Endothelial cell (in vitro differentiated cells): ENCODE results near the gene SKP1. TPM values are rescaled to one million over a fixed set of nuclear protein-coding genes. Genes with fewer than 3 reads are reported as not detected.
A peak's percentile ranks its signal among the peaks of the same experiment; 100 is the strongest.

Experiments used
- DNase-seq: peaks from one replicate; pipeline ENCODE4 v3.0.0; 2021; ENCODE audit warnings: low spot score
- H3K27ac Mint-ChIP-seq: one replicate; pipeline ENCODE4 v1.8.0; 2021; ENCODE audit warnings: mixed read lengths, inconsistent platforms; ENCODE audit not compliant: unreplicated experiment
- H3K27me3 Mint-ChIP-seq: one replicate; pipeline ENCODE4 v1.8.0; 2021; ENCODE audit warnings: mild to moderate bottlenecking, moderate library complexity, mixed read lengths, inconsistent platforms; ENCODE audit not compliant: unreplicated experiment
- H3K36me3 Mint-ChIP-seq: one replicate; pipeline ENCODE4 v1.8.0; 2021; ENCODE audit warnings: mild to moderate bottlenecking, low read depth, mixed read lengths, inconsistent platforms; ENCODE audit not compliant: unreplicated experiment
- H3K4me1 Mint-ChIP-seq: one replicate; pipeline ENCODE4 v1.8.0; 2021; ENCODE audit warnings: mild to moderate bottlenecking, mixed read lengths, inconsistent platforms; ENCODE audit not compliant: unreplicated experiment
- H3K4me3 Mint-ChIP-seq: one replicate; pipeline ENCODE4 v1.8.0; 2021; ENCODE audit warnings: mild to moderate bottlenecking, mixed read lengths, inconsistent platforms; ENCODE audit not compliant: unreplicated experiment
- H3K9me3 Mint-ChIP-seq: one replicate; pipeline ENCODE4 v1.8.0; 2021; ENCODE audit warnings: mixed read lengths, inconsistent platforms; ENCODE audit not compliant: unreplicated experiment
- total RNA-seq: library from RNA; stranded (reverse); fragmentation: NEBNext Ultra II Directional; extraction: Animal tissue kit (Norgen Biotek cat#: 25700); gene quantifications from one replicate; pipeline ENCODE4 v1.2.1, GENCODE V29; 2021; ENCODE audit not compliant: unreplicated experiment
- TF ChIP-seq, protein P1 (sequence below): fragments of 200-600 bp; sonication (generic); IDR thresholded peaks from one replicate; pipeline ENCODE4 v1.5.0; 2021; ENCODE audit warnings: antibody characterized with exemption; ENCODE audit not compliant: unreplicated experiment

The SKP1 gene
- total RNA-seq, 1 donor from 2014 or later: 471 TPM

DNA sequence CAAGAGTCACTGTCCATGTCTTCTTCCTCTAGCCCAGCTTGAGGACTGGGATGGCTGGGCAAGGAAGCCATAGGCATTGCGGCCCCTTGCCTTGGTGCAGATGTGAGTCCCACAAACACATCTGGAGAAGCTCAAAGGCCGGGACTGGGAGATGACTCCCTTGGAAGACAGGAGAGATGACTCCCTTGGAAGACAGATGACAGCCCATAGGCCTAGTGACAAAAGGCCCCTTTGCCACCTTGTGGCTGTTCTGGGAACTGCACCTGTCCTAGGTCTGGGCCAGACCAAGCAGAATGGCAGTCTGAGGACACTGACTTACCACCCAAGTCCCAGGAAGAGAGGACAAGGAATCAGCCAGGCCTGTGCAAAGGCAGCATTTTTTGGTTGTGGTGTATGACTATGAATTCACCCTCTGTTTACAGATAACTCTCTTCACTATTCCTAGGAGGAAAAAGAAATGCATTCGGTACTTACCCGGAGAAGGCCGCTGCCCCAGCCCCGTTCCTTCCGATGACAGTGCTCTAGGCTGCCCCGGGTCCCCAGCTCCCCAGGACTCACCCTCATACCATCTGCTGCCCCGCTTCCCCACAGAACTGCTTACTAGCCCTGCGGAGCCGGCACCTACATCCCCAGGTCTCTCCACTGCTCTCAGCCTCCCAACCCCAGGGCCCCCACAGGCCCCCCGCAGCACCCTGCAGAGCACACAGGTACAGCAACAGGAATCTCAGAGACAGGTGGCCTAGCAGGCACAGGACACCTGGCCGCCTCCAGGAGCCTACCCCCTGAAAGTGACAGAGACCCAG is 30.8 kb downstream of the SKP1 start:
- peaks cover 29% of the 10 kb centered on the region for H3K36me3 Mint-ChIP-seq
- peaks cover 51% of the 10 kb centered on the region for H3K4me1 Mint-ChIP-seq
- no peaks in the 10 kb centered on the region for H3K9me3 Mint-ChIP-seq
- TF ChIP-seq, protein P1, sequence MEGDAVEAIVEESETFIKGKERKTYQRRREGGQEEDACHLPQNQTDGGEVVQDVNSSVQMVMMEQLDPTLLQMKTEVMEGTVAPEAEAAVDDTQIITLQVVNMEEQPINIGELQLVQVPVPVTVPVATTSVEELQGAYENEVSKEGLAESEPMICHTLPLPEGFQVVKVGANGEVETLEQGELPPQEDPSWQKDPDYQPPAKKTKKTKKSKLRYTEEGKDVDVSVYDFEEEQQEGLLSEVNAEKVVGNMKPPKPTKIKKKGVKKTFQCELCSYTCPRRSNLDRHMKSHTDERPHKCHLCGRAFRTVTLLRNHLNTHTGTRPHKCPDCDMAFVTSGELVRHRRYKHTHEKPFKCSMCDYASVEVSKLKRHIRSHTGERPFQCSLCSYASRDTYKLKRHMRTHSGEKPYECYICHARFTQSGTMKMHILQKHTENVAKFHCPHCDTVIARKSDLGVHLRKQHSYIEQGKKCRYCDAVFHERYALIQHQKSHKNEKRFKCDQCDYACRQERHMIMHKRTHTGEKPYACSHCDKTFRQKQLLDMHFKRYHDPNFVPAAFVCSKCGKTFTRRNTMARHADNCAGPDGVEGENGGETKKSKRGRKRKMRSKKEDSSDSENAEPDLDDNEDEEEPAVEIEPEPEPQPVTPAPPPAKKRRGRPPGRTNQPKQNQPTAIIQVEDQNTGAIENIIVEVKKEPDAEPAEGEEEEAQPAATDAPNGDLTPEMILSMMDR: peak; percentile 98
- peak; percentile 83 for DNase-seq
- no peak overlapping the region for H3K4me3 Mint-ChIP-seq
- H3K27me3 Mint-ChIP-seq: peaks cover 15% of the 10 kb centered on the region
- no peak overlapping the region for H3K27ac Mint-ChIP-seq

DNA sequence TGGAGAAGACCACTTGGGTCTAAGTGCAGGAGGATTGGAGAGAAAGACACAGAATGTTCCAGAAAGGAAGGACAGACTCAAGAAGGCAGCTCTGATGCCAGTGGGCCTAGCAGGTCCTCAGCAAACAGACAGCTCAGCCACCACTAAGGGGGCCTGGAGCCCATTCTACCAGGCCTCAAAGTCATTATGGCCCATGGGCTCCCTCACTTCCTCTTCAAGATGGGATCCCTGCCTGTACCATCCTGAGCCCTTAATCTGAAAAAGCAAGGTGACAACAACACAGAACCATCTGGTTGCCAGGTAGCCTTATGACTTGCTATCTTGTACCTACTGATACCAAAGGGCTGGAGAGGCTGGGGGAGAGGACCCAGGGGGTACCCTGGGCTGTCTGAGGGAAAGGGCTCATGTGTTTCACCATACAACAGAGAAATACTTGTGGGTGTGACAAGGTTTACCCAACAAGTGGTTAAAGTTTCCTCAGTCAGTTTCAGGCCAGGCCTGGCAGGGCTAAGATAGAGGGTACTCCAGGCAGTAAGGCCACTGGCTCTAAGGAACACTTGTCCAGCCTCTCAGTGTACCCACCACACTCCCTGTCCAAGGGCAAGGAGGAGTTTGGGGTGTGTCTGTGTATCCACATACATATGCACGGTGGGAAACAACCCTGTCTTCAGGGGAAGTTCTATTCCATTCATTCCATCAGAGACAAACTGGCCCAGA is 31.6 kb downstream of the SKP1 start:
- no peaks in the 10 kb centered on the region for H3K9me3 Mint-ChIP-seq

DNA sequence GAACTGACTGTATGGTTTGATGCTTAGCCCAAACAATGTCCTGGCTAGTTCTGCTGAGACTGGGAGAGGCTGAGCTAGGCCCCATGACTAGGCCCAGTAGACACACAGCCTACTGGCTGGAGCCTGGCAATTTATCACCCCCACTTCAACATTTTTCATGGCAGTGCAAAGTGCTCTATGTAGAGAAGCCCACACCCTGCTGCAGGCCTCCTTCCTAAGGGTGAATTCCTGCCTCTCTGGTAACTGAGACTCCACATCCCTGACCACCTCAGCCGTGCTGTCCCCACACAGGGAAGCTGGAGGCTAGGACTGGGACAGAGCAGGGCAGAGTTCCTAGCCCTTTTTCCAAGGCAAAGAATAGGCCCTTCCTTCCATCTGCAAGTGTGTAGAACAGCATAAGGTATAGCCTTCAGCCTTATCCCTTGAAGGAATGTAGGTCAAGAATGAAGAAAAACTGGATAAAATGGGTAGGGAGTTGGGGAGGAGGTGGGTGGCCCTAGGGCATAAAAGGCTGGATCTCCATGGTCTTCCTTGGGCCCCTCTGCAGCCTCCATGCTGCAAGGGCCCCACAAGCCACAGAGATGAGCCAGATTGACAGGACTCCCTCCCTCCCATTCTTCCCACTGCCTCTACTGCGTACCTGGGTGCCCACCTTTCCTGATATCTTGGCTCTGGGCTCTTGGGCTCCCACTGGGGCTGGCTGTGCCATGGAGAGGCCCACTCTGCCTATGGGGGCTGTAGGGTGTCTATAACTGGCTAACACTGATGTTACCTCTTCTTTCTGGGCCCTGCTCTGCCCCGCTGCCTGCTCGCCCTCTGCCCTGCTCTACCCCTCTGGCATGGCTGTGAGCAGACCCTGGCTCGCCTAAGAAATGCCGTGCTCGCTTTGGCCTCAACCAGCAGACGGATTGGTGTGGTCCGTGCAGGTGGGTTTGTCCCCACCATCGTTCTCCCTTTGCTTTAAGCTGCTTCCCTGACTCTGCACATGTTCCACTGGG is 32.5 kb downstream of the SKP1 start:
- H3K36me3 Mint-ChIP-seq: peaks cover 22% of the 10 kb centered on the region
- H3K27me3 Mint-ChIP-seq: peaks cover 15% of the 10 kb centered on the region
- no peak overlapping the region for H3K4me3 Mint-ChIP-seq
- TF ChIP-seq, protein P1: no peak
- DNase-seq: no peak
- H3K27ac Mint-ChIP-seq: peak overlapping the region; percentile 14
- no peaks in the 10 kb centered on the region for H3K9me3 Mint-ChIP-seq
- H3K4me1 Mint-ChIP-seq: peaks cover 47% of the 10 kb centered on the region

More for the DNA sequence above, 31.6 kb downstream of the SKP1 start:
- DNase-seq: no peak
- H3K4me3 Mint-ChIP-seq: no peak overlapping the region
- peaks cover 49% of the 10 kb centered on the region for H3K4me1 Mint-ChIP-seq
- TF ChIP-seq, protein P1: no peak
- peak overlapping the region; percentile 14 for H3K27ac Mint-ChIP-seq
- H3K27me3 Mint-ChIP-seq: peaks cover 15% of the 10 kb centered on the region
- H3K36me3 Mint-ChIP-seq: peaks cover 28% of the 10 kb centered on the region

DNA sequence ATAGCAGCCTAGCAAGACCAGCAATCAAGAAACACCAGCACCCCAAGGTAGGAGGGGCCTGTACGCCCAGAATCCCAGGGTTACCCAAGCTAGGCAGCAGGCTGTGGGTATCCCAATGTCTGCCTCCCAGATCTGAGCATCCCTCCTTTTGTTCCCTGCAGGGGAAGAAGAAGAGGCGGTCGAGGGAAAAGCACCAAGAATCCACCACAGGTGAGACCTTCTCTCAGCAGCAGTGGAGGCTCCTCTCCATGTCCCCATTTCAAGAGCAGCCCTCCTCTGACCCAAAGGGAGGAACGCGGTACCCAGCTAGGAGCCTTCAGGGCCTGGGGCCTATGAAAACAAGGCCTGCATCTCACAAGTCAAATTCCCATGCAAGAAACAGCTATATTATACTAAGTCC is 33.3 kb downstream of the SKP1 start:
- no peak overlapping the region for H3K27ac Mint-ChIP-seq
- H3K4me1 Mint-ChIP-seq: peaks cover 45% of the 10 kb centered on the region
- no peaks in the 10 kb centered on the region for H3K9me3 Mint-ChIP-seq
- DNase-seq: no peak
- TF ChIP-seq, protein P1: no peak
- peaks cover 13% of the 10 kb centered on the region for H3K27me3 Mint-ChIP-seq
- H3K4me3 Mint-ChIP-seq: no peak overlapping the region
- H3K36me3 Mint-ChIP-seq: peaks cover 19% of the 10 kb centered on the region
